Activated CD8-positive, alpha-beta T cell treated with anti-CD3 and anti-CD28 coated beads, Interleukin-2, amount 10 ng/mL, durations not matched to agents 7 days and 5 days (primary cell): ENCODE measurements around the gene DSCAML1. TPM values are rescaled to one million over a fixed set of nuclear protein-coding genes. Genes with fewer than 3 reads are reported as not detected.

Experiments
- ATAC-seq: fragments of 150-1000 bp; cut with Tn5 transposase; one replicate; pipeline ENCODE4 v1.10.0; 2021; ENCODE audit warnings: moderate library complexity
- CTCF ChIA-PET: fragments of 350-600 bp; sonication (Branson Sonifier 250); formaldehyde crosslinking; loops from one replicate; lab custom pipeline; 2021; ENCODE audit warnings: antibody characterized with exemption; lab: Charles Lee
- POLR2A ChIA-PET: fragments of 350-600 bp; sonication (Branson Sonifier 250); formaldehyde crosslinking; loops from one replicate; lab custom pipeline; 2021; ENCODE audit warnings: antibody characterized with exemption; lab: Charles Lee
- DNase-seq: peaks from one replicate; pipeline ENCODE4 v3.0.0-alpha.2; 2020
- H3K27ac Mint-ChIP-seq: one replicate; pipeline ENCODE4 v1.8.0; 2021; ENCODE audit warnings: mild to moderate bottlenecking, mixed read lengths
- H3K27me3 Mint-ChIP-seq: one replicate; pipeline ENCODE4 v1.8.0; 2021; ENCODE audit warnings: low read depth, mixed read lengths
- H3K36me3 Mint-ChIP-seq: one replicate; pipeline ENCODE4 v1.8.0; 2021; ENCODE audit warnings: low read depth, mixed read lengths
- H3K4me1 Mint-ChIP-seq: one replicate; pipeline ENCODE4 v1.8.0; 2021; ENCODE audit warnings: low read depth, mixed read lengths
- H3K4me3 Mint-ChIP-seq: one replicate; pipeline ENCODE4 v1.8.0; 2021; ENCODE audit warnings: mild to moderate bottlenecking, mixed read lengths
- H3K9me3 Mint-ChIP-seq: one replicate; pipeline ENCODE4 v1.8.0; 2022; ENCODE audit warnings: mixed read lengths; ENCODE audit not compliant: insufficient read depth
- total RNA-seq, 2 experiments: library from RNA; stranded (reverse); gene quantifications; one replicate each; pipeline ENCODE4 v1.2.3, GENCODE V29; 2021

The DSCAML1 gene
- total RNA-seq, 2 experiments from 2014 or later, result 0.16 to 0.37 TPM

DNA sequence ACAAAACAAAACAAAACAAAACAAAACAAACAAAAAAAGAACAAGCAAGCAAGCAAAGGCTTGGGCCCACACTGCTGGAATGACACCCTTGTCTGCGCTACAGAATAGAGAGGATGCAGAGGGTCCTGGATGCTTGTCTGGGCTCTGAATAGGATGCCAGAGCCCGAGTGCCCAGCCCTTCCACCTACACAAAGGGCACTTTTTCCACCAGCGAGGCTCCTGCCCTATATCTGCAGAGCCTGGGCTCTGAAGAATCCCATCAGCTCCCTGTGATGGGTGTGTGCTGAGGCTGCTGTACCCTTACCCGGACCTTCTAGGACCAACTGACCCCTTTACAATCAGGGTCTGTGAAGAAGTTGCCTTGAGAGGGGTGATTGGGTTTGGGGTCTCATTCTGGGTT lies 221.2 kb downstream of the DSCAML1 start:
- CTCF ChIA-PET, result no interaction called here
- H3K9me3 Mint-ChIP-seq, result no peaks in the 10 kb centered on the region
- H3K36me3 Mint-ChIP-seq, result no peaks in the 10 kb centered on the region
- DNase-seq (no peak), ATAC-seq (no peak)
- H3K27ac Mint-ChIP-seq, result no peak overlapping the region
- POLR2A ChIA-PET, result interaction anchor here (0.6 kb wide), 1 partner anchor 15 kb away, joined by 3 read pairs; no protein-coding TSS in a partner anchor
- H3K4me3 Mint-ChIP-seq, result no peak overlapping the region
- no peaks in the 10 kb centered on the region for H3K4me1 Mint-ChIP-seq
- H3K27me3 Mint-ChIP-seq, result peaks cover 3% of the 10 kb centered on the region

DNA sequence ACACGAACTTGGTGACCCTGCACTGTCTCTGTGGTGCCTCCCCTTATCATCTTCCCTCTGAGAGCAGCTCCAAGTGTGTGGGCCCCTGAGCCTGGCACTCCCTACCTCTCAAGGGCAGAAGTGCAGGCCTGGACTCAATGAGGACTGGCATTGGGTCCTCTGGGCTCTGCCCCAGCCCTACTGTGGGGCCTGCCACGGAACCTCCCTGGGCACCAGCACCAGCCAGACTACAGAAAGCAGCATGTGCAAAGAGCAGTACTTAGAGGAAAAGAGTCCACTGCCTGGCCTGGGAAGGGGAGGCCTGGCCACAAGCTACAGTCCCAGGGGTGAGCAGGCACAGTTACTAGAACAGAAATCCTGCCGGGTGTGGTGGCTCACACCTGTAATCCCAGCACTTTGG lies 222.5 kb downstream of the DSCAML1 start:
- Mint-ChIP-seq H3K27ac (no peak overlapping the region), H3K27me3 (peaks cover 3% of the 10 kb centered on the region), H3K36me3 (no peaks in the 10 kb centered on the region), H3K4me1 (no peaks in the 10 kb centered on the region), H3K4me3 (no peak overlapping the region), H3K9me3 (no peaks in the 10 kb centered on the region)
- no peak for ATAC-seq
- ChIA-PET POLR2A (no interaction called here), CTCF (no interaction called here)
- DNase-seq, result no peak

DNA sequence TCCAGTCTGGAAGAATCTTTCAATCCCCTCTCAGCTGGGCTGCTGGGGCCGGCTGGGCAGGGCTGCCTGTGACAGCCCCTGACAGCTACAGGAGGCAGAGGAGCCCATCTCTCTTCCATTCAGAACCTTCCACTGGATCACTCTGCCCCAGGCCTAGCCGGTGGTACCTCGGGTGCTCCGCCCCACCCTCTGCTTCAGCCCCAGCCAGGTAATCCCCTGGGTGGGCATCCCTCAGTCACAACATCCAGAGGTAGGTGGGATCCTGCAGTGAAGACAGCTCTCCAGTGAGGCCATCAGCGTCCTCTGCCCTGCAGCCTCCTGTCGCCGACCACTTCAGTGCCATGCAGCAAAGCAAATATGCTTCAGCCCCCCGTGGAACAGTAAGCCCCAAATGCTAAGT lies 223.7 kb downstream of the DSCAML1 start:
- H3K4me3 Mint-ChIP-seq, result no peak overlapping the region
- DNase-seq (no peak), ATAC-seq (no peak)
- H3K4me1 Mint-ChIP-seq, result no peaks in the 10 kb centered on the region
- H3K27ac Mint-ChIP-seq, result no peak overlapping the region
- H3K27me3 Mint-ChIP-seq, result no peaks in the 10 kb centered on the region
- no peaks in the 10 kb centered on the region for H3K9me3 Mint-ChIP-seq
- ChIA-PET CTCF (no interaction called here), POLR2A (no interaction called here)
- H3K36me3 Mint-ChIP-seq, result no peaks in the 10 kb centered on the region

DNA sequence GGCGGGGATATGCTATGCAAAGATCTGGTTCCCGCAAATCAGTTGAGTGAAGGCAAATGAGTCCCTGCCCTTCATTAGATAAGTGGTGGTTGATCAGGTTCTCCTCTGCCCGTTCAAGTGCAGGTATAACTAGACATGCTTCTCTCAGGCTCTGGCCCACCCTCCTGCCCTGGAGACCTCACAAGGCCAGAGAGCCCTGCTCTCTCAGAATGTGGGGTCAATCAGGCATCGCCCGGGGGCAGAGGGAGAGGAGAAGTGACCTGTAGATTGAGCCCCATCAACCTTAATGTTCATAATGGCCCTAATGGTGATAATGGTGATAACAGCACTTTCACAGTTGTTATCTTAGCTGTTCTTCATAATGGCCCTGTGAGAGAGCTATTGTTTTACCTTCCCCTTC lies 224.3 kb downstream of the DSCAML1 start:
- no peak overlapping the region for H3K4me3 Mint-ChIP-seq

DNA sequence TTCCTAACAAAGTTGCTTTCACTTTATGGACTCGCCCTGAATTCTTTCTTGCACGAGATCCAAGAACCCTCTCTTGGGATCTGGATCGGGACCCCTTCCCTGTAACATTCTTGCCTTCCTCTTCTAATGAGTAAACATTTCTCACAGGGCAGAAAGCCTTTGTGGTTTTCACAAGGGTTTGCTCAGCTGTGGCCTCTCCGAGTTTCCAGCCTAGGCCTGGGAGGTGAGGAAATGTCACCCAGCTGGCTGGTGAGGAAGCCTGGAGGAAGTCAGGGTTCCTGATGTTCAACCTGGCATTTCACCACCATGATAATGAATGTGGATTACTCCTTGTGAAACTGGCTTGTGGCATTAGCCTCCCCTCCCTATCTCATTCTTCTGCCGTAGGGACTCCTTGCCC lies 224.9 kb downstream of the DSCAML1 start:
- Mint-ChIP-seq H3K27me3 (no peaks in the 10 kb centered on the region), H3K9me3 (no peaks in the 10 kb centered on the region), H3K27ac (no peak overlapping the region), H3K4me3 (no peak overlapping the region), H3K36me3 (no peaks in the 10 kb centered on the region), H3K4me1 (no peaks in the 10 kb centered on the region)
- no peak for ATAC-seq
- ChIA-PET POLR2A (no interaction called here), CTCF (no interaction called here)
- DNase-seq, result no peak

More for the DNA sequence above, 224.3 kb downstream of the DSCAML1 start:
- Mint-ChIP-seq H3K27ac (no peak overlapping the region), H3K4me1 (no peaks in the 10 kb centered on the region), H3K9me3 (no peaks in the 10 kb centered on the region), H3K27me3 (no peaks in the 10 kb centered on the region), H3K36me3 (no peaks in the 10 kb centered on the region)
- ChIA-PET POLR2A (no interaction called here), CTCF (no interaction called here)
- DNase-seq (no peak), ATAC-seq (no peak)

DNA sequence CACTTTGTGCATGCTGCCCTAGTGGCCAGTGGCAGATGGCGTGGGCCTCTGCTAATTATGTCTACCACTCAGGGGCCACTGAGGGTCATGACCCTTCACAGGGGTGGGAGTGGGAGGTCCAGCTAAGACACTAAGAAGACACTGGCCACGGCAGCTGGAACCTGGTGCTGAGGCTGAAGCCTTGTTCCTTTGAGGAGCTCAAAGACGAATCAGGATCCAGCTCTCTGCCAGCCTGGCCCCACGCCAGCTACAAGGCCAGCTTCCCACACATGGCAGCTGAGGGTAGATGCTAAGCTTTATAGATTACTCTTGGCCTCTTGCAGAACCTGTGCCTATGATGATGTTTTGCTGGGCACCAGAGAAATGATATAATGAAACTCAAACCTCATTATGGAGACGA lies 226.3 kb downstream of the DSCAML1 start:
- DNase-seq (no peak), ATAC-seq (no peak)
- no peak overlapping the region for H3K4me3 Mint-ChIP-seq
- H3K9me3 Mint-ChIP-seq, result no peaks in the 10 kb centered on the region
- CTCF ChIA-PET, result no interaction called here
- no peak overlapping the region for H3K27ac Mint-ChIP-seq
- H3K36me3 Mint-ChIP-seq, result no peaks in the 10 kb centered on the region
- H3K4me1 Mint-ChIP-seq, result no peaks in the 10 kb centered on the region
- POLR2A ChIA-PET, result no interaction called here
- no peaks in the 10 kb centered on the region for H3K27me3 Mint-ChIP-seq

GRCh38 chr11:117569911-117570310 lies 227.1 kb downstream of the DSCAML1 start:
- H3K27ac Mint-ChIP-seq, result no peak overlapping the region
- DNase-seq (no peak), ATAC-seq (no peak)
- H3K4me3 Mint-ChIP-seq, result no peak overlapping the region
- H3K4me1 Mint-ChIP-seq, result no peaks in the 10 kb centered on the region
- H3K36me3 Mint-ChIP-seq, result no peaks in the 10 kb centered on the region
- CTCF ChIA-PET, result no interaction called here
- no peaks in the 10 kb centered on the region for H3K9me3 Mint-ChIP-seq
- no peaks in the 10 kb centered on the region for H3K27me3 Mint-ChIP-seq
- POLR2A ChIA-PET, result no interaction called here

GRCh38 chr11:117565709-117566108 lies 231.3 kb downstream of the DSCAML1 start:
- no peak overlapping the region for H3K4me3 Mint-ChIP-seq
- H3K27me3 Mint-ChIP-seq, result no peaks in the 10 kb centered on the region
- H3K4me1 Mint-ChIP-seq, result no peaks in the 10 kb centered on the region
- ATAC-seq (no peak), DNase-seq (no peak)
- ChIA-PET POLR2A (no interaction called here), CTCF (no interaction called here)
- no peaks in the 10 kb centered on the region for H3K9me3 Mint-ChIP-seq
- no peak overlapping the region for H3K27ac Mint-ChIP-seq
- H3K36me3 Mint-ChIP-seq, result no peaks in the 10 kb centered on the region

DNA sequence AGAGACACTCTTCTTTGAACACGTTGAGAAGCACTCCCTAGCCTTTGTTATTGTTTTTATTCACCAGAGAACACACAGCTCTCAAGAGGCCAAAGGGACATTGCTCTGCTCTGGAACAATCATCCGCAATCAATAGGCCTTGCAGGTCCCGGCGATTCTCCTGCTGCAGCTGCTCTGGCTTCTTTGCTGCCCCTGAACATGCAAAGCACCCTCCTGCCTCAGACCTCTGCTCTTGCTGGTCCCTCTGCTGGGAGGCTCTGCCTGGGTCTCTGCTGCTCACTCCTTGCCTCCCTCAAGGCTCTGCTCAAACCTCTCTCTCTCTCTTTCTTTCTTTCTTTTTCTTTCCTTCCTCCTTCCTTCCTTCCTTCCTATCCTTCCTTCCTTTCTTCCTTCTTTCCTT lies 232.7 kb downstream of the DSCAML1 start:
- CTCF ChIA-PET, result no interaction called here
- Mint-ChIP-seq H3K4me3 (no peak overlapping the region), H3K9me3 (no peaks in the 10 kb centered on the region), H3K27ac (no peak overlapping the region), H3K27me3 (peaks cover 2% of the 10 kb centered on the region), H3K36me3 (no peaks in the 10 kb centered on the region), H3K4me1 (no peaks in the 10 kb centered on the region)
- POLR2A ChIA-PET, result no interaction called here
- ATAC-seq (no peak), DNase-seq (no peak)

- Mint-ChIP-seq H3K36me3 (no peaks in the 10 kb centered on the region), H3K9me3 (no peaks in the 10 kb centered on the region), H3K4me3 (no peak overlapping the region), H3K4me1 (no peaks in the 10 kb centered on the region), H3K27ac (no peak overlapping the region), H3K27me3 (peaks cover 2% of the 10 kb centered on the region)
- ChIA-PET POLR2A (no interaction called here), CTCF (interaction anchor here (1.1 kb wide), 1 partner anchor 58 kb away, joined by 3 read pairs; no protein-coding TSS in a partner anchor)
- DNase-seq, result no peak
- no peak for ATAC-seq
These were observed 233.5 kb downstream of the DSCAML1 start for GRCh38 chr11:117563556-117563955.

- POLR2A ChIA-PET, result no interaction called here
- no peak for ATAC-seq
- CTCF ChIA-PET, result no interaction called here
These were observed 234.9 kb downstream of the DSCAML1 start for GRCh38 chr11:117562136-117562535.

DNA sequence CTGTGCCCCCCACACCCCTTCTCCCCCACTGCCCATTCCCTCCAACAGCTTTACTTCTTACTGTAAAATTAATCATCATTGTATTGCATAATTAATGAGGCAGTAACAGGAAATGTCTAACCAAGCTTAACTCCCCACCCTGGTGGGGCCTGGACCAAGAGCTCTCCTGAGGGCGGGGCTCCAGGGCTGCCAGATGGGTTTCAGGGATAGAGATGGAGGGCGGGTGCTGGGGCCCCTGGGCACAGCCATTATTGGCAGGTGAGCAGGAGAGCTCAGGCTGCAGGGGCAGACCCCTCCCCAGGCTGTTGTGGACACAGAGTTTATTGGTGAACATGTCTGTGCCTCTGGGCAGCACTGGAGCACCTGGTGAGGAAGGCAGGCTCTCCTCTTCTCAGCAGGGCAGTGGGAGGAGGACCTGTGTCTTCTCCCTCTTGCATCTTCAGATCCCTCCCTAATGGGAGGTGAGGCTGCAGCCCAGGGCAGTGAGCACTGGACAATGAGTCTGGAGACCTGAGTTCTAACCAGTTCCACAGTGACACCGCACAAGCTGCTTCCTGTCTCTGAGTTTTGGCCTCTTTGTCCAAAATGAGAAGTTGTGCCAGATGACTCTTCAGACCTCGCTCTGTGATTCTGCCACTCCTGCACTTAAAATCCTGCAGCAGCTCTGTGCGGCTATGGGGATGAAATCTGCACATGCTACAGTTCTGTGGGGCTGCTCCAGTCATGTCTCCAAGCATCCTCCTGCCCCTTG lies 236.1 kb downstream of the DSCAML1 start:
- ChIA-PET POLR2A (no interaction called here), CTCF (interaction anchor here (1.2 kb wide), 1 partner anchor 135 kb away, joined by 3 read pairs; no protein-coding TSS in a partner anchor)

More at GRCh38 chr11:117562136-117562535, 234.9 kb downstream of the DSCAML1 start:
- no peak for DNase-seq
- Mint-ChIP-seq H3K9me3 (no peaks in the 10 kb centered on the region), H3K36me3 (no peaks in the 10 kb centered on the region), H3K4me3 (no peak overlapping the region), H3K4me1 (no peaks in the 10 kb centered on the region), H3K27ac (no peak overlapping the region), H3K27me3 (peaks cover 2% of the 10 kb centered on the region)

More for the DNA sequence above, 236.1 kb downstream of the DSCAML1 start:
- Mint-ChIP-seq H3K36me3 (no peaks in the 10 kb centered on the region), H3K9me3 (no peaks in the 10 kb centered on the region), H3K27me3 (peaks cover 2% of the 10 kb centered on the region), H3K4me1 (no peaks in the 10 kb centered on the region), H3K4me3 (no peak overlapping the region), H3K27ac (no peak overlapping the region)
- DNase-seq (no peak), ATAC-seq (no peak)
